ENCODE measurements around the gene DNAJC2. TPM values are rescaled to one million over a fixed set of nuclear protein-coding genes. Genes with fewer than 3 reads are reported as not detected.
A peak's percentile ranks its signal among the peaks of the same experiment; 100 is the strongest.

Gene DNAJC2, protein sequence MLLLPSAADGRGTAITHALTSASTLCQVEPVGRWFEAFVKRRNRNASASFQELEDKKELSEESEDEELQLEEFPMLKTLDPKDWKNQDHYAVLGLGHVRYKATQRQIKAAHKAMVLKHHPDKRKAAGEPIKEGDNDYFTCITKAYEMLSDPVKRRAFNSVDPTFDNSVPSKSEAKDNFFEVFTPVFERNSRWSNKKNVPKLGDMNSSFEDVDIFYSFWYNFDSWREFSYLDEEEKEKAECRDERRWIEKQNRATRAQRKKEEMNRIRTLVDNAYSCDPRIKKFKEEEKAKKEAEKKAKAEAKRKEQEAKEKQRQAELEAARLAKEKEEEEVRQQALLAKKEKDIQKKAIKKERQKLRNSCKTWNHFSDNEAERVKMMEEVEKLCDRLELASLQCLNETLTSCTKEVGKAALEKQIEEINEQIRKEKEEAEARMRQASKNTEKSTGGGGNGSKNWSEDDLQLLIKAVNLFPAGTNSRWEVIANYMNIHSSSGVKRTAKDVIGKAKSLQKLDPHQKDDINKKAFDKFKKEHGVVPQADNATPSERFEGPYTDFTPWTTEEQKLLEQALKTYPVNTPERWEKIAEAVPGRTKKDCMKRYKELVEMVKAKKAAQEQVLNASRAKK
- total RNA-seq = 12.9 TPM
- long read RNA-seq, partial matches to known transcripts = 2 of 5 reads
- long read RNA-seq, other reads (novel, unspliced or antisense) = 1 of 5 reads

DNA sequence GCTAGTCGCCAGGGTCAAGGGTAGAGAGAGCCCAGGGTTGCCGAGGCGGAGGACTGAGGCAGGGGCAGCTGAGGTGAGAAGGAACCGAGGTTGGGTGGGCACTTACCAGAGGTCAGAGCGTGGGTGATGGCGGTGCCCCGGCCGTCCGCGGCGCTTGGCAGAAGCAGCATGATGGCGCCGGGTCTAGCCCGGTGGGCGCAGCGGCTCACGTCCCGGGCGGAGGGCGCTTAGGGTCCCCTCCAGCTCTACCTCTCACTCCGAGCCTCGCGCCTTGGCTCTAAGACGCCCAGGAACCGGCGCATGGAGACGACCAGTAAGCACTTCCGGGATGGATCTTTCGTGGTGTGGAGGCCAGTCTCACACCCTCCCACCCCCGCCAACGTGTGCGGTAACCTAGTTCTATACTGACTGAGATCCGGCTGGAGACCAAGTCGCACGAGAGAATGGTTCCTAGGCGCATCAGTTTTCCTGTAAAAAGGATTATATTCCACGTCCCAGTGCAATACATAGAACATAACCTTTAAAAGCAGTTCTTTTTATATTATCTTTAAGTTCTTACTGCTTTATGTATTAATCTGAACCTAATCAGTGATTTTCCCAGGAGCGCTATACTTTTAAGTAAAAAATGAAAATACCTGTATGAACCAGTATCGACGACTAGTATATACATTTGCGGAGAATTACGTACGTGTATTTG, at the start of gene DNAJC2:
DNAJC2 (minus strand) TSS at position 315 of the 697 bp plus-strand sequence; CDS start at position 170, 145 bp downstream.
- DNase-seq (ENCODE audit: missing footprints) (peak; percentile 94), ATAC-seq (peak; percentile 95)
- intact Hi-C loops (cut with DNase I) = loop anchor here (5.0 kb wide), 1 partner anchor 47 kb away; the partner anchor contains the start of gene PMPCB

DNA sequence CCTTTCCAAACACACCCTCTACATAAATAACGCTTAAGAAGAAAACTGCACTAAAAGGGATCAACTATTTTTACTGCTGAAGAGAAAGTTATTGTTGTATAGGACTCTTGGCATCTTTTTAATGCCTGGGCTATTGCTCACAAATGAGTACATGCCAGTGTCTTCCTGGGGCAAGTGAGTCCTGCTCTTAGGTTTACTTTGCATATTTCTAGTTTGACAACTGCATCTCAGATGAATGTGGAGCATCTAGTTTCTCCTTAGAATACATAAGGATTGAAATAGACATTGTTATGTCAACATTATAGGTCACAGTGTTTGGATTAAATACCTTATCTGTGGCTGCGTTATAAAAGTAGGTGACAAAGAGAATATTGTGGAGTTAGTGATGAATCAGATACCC, 47.4 kb upstream of the DNAJC2 start:
- ATAC-seq (no peak), DNase-seq (ENCODE audit: missing footprints) (no peak)
- intact Hi-C loops (cut with DNase I) = no loop called here

DNA sequence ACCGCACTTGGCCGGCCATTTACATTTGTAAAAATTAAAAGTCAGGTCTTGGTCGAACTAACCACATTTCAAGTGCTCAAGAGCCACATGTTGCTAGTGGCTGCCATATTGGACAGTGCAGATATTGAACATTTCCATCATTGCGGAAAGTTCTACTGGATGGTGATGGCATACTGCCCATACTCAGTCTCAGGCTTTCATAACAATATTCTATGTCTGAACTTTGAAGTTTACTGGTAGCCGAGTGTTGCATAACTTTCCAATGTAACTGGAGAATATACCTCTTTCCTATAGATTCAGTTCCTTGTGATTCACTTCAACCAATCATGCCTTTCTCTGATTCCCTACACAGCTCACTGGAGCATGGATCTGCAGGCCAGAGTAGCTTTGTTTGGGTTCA, 46.6 kb upstream of the DNAJC2 start:
- intact Hi-C loops (cut with DNase I) = no loop called here
- no peak for ATAC-seq
- no peak for DNase-seq (ENCODE audit: missing footprints)

DNA sequence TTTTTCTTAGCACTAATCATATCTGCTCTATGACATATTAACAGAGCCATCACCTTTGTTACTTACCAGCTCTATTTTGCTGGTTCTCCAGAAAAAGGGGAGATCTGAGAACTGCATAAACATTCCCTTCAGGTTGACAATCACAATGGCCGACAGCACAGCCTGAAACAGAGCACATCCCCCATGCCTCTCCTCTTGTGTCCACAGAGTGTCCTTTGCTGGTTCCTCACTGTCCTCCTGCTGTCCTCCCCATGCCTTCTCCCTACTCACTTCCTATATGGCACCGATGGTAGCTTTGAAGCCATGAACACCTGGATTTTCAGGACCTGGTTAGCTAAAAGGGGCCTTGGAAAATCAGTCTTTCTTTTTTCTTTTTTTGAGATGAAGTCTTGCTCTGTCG, 44.7 kb upstream of the DNAJC2 start:
- DNase-seq (ENCODE audit: missing footprints) = no peak
- intact Hi-C loops (cut with DNase I) = no loop called here
- ATAC-seq = no peak

DNA sequence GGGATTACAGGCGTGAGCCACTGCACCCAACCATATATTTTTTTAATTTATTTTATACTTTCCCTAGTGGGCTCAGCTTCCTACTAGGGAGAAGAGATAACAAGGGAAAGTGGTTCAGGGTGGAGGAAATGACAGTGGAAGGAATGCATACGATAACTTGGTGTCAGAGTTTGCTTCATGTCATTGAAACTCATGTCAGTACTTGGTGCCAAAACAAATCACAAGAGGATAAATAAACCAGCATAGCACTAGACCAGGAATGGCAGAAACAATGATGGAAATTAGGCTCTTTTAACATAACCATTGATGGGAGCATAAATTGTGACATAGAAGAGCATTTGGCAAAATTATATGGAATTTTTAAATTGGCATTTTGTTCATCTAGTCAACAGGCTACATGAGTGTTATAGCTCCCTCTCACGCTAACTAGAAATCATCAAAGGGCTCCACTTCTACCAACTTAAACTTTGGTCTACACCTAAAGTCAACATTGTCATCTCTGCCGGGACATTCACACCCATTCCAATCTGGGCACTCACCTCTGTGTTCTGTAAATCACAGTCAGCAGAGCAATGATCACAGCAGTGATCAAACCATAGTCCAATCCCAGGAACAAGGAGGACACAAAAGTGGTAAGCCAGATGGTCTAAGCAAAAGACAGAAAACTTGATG, 44.0 kb upstream of the DNAJC2 start:
- intact Hi-C loops (cut with DNase I) = no loop called here
- ATAC-seq (no peak), DNase-seq (ENCODE audit: missing footprints) (no peak)

DNA sequence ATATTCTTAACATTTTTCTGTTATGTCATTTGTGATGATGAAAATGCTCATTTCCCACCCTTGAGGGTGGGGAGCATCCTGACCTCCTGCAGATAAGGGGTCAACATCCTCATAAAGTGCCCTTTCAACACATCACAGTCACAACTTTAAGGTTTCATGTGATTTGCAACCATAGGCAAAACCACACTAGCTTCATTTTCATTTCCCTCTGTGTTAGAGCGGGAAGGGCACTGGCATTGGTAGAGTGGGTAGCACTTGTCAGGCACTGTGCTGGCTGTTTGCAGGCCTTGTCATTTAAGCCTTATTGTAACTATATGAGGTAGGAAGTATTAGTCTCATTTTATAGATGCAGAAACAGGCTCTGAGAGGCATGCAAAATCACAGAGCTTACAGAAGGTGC, 42.7 kb upstream of the DNAJC2 start:
- DNase-seq (ENCODE audit: missing footprints) (no peak), ATAC-seq (no peak)

DNA sequence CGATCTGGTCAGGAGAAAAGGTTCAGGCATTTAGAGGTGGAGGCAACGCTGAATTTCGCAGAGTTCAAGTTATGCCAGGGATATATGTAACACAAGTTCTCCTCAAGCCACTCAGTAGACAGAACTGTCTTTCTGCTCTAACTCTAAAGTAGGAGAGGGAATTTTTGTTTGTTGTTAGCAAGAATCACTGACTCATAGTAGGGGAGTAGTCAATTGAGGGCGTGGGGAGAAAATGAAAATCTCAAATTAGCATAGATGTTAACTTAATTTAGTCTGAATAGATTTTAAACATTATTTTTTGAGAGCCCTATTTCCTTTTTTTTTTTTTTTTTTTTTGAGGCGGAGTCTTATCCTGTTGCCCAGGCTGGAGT, 37.5 kb upstream of the DNAJC2 start:
- no peak for ATAC-seq
- intact Hi-C loops (cut with DNase I) = no loop called here
- DNase-seq (ENCODE audit: missing footprints) = no peak

More for the DNA sequence above, 42.7 kb upstream of the DNAJC2 start:
- intact Hi-C loops (cut with DNase I) = no loop called here

DNA sequence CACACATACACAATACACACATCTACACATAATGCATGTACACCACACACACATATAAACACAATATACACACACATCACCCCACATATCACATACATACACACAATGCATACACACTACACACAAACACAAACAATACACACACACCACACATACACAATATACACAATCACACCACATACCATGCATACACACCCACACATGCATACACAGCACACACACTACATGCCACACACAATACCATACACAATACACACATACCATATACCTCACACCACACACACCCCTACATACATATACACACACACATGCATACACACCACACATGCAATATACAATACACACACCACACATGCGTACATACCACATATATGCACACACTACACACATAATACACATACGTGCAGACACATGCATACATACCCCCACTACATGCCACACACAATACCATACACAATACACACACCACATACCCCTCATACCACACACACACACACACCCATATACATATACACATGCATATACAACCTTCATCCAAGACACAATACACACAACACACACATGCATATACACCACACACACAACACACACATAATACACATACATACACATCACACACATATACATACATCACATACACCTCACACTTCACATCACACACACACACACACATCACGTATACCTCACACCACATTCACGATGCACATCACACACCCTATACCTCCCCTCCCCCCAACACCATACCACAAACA, 36.9 kb upstream of the DNAJC2 start:
- no peak for ATAC-seq
- intact Hi-C loops (cut with DNase I) = no loop called here
- DNase-seq (ENCODE audit: missing footprints) = no peak

DNA sequence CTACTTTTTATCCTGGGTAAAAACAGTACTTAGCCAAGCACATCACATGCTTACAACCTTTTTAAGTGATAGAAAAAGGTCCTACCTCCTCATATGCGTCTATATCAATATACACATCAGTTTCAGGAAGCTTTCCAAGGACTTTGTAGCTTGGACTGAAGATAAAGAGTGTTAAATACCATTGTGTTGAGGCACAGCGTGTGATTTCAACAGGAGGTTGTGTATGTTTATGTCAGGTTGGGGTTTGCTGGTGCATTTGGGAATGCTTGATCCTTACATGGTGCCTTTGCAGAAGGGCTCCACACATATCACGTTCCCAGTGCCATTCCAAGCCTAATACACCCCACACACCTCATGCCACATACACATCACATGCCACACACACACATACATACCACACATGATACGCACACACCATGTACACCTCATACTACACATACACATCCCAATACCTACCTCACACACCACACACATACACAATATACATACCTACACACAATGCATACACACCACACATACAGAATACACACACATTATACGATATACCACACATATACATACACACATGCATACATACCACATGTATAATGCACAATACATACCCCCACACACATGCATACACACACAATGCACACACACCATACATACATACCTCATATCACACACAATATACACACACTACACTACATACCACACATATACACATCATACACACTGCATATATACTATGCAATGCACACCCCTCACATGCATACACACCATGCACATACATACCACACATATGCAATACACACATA, 36.0 kb upstream of the DNAJC2 start:
- intact Hi-C loops (cut with DNase I) = no loop called here
- ATAC-seq (no peak), DNase-seq (ENCODE audit: missing footprints) (no peak)

DNA sequence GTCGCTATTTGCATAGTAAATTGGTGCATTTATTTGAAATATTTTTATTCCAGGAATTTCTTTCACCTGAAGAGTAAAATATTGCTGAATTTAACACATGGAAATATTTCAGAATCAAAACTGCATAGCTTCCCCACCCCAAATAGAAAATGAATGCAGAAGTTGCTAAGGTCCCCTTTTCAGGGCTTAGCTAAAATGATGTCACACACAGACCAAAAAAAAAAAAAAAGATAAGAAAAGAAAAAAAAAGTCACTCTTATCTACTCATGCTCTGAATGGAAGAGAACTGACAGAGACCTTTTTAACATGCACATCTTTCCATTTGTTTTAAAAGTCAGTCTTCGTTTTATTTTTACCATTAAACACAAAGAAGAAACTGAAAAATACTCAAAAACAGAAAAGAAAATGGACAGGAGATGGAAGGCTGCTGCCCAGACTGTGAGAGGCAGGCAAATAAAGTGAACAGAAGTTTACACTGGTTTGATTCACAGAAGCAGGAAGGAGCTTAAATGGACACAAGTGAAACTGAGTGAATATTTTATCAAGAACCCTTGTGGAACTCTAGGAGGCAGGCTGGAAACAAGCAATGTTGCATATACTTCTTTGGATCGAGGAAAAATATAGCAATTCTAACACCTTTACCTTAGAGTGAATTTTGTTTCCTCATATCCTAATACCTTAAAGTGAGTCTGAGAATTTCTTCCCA, 34.9 kb upstream of the DNAJC2 start:
- DNase-seq (ENCODE audit: missing footprints) (no peak), ATAC-seq (no peak)
- intact Hi-C loops (cut with DNase I) = no loop called here

DNA sequence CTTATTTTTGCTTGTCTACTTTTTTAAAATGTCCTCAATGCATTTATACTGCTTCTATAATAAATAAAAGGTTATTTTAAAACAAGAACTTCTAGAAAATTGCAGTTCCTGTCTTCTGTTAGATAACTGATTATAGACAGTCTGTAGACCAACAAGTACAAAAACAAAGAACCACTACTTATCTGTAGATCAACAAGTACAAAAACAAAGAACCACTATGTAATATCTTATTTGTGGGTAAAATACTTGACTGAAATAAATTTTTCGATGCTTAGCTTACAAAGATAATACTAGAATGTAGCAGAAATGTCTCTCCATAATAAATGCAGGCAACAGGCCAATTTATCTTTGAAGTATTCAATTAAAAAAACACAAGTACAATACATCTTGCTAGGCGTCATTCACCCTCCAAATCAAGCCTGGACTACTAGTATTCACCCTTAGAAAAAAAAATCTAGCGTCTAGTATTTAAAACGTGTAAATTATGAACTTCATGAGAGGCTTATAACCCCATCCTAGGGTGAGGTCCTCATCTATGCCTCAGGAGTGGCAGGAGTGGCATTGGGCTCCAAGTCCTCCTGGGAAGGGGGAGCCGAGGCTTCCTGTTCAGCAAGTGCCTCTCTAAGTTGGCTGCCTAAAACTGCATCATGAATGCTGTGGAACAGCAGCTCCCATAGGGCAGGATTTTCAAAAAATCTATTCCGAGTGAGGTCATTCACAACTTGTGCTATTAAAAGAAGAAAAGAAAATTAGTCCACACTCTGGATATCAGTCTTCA, 29.5 kb upstream of the DNAJC2 start:
- intact Hi-C loops (cut with DNase I) = no loop called here
- DNase-seq (ENCODE audit: missing footprints) (no peak), ATAC-seq (no peak)

DNA sequence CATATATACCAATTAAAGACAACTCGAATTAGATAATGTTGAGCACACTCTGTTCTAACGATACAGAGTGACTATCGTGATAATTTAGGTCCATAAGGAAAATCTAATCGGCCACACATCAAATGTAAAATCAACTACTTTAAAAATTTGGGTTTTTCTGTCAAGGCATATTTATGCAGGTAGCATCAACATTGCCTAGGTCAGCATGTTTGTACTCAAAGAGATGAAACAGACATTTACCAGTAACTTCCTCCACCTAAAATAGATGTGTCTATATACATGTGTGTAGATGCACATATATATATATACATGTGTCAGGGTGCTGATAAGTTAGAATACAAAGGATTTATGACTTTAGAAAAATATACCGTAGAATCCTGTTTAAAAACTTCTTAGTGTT, 24.9 kb upstream of the DNAJC2 start:
- ATAC-seq = no peak
- intact Hi-C loops (cut with DNase I) = no loop called here
- no peak for DNase-seq (ENCODE audit: missing footprints)

DNA sequence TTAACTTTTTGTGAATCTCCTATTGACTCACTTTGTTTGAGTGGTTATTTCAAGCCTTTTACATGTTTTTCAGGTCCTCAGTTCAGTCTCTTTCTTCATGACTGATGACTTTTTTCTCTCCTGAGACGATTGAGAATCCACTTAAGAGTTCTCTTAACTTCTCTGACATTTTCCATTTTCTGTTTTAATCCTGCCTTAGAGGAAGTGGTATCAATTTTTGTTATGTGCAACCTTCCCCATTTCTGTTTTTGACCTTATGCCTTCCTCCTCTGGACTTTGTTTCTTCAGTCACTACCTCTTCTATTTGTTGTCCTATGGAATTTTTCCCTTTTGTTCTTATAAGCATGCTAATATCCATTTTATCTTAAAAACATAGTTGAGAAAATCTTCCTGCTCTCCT, 5.2 kb upstream of the DNAJC2 start:
- no peak for ATAC-seq

DNA sequence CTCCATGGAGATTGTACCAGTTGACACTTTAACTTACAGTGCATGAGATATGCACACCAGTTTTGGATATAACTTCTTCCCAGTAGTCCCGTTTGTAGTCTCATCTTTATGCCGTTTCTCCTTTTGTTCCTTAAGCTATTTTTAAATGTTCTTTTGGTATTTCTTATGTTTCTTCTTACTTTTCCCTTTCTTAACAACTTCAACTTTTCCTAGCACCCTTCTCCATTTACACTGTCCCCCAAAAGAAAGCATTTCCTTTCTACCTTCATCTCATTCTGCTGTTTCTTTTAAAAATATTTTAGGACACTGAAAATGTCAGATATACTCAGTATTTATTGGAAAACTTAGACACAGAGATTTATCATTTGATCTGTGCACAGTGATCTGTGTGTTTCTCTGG, 4.4 kb upstream of the DNAJC2 start:
- no peak for ATAC-seq
- intact Hi-C loops (cut with DNase I) = no loop called here

More for the DNA sequence above, 5.2 kb upstream of the DNAJC2 start:
- no peak for DNase-seq (ENCODE audit: missing footprints)
- intact Hi-C loops (cut with DNase I) = loop anchor here (5.0 kb wide), 1 partner anchor 38 kb away; no protein-coding TSS in a partner anchor

DNA sequence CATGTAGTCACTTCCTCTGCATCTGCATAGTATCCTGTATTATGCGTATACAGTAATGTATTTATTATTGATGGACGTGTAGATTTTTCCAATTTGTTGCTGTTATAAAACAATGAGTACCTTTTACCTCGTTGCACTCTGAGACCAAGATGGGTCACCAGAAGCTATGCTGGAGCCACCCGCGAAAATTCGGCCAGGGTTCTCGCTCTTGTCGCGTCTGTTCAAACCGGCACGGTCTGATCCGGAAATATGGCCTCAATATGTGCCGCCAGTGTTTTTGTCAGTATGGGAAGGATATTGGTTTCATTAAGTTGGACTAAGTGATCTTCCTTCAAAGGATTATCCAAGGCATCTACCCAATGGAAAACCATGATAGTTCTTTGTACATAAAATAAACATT, 3.9 kb upstream of the DNAJC2 start:
- DNase-seq (ENCODE audit: missing footprints) (no peak), ATAC-seq (no peak)
- intact Hi-C loops (cut with DNase I) = no loop called here

More for the DNA sequence above, 4.4 kb upstream of the DNAJC2 start:
- DNase-seq (ENCODE audit: missing footprints) = no peak

DNA sequence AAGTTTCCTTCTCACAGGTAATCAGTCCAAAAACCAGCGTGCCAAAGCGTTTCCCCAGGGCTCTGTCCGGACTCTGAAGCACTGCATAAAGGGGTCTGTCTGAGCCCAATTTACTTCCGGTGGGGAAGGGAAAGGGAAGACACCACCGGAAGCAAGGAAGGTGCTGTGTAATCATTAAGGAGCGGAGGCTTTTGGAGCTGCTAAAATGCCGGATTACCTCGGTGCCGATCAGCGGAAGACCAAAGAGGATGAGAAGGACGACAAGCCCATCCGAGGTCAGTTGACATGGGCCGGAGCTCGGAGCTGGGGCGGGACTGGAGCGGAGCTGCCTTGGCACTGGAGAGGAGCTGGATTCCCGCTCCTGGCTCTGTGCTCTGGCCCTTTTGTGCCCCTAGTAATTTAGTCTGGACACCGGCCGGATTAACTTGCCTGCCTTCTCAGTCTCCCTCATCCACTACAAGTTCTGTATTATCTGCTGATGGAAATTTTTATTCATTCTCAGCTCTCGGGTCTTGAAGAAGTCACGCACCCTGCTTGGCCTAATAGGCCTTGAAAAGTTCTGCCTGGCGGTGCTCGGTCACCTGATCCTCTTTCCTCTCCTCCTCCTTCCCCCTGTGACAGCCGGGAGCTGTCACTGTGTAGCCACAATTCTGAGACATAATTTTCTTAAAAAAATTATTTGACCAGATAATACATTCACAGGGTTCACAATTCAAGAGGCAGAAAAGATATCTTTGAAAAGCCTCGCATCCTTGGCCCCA, 3.1 kb upstream of the DNAJC2 start, which contains the start of gene PSMC2:
PSMC2 (plus strand) TSS at position 137 of the 761 bp plus-strand sequence; CDS start at position 206, 69 bp downstream.
- peak; percentile 86 for ATAC-seq
- intact Hi-C loops (cut with DNase I) = no loop called here
- peak; percentile 72 for DNase-seq (ENCODE audit: missing footprints)
